NCI-H2107 treated with DMSO at 0.1 percent for 48 hours (cell line): ENCODE data around the gene WDR83.
A peak's percentile ranks its signal among the peaks of the same experiment; 100 is the strongest.
"Not testable (repeated sequence)": the region's sequence is repeated elsewhere in the genome, so short reads cannot be mapped to it uniquely, and the experiment has no call there.

Source experiments
- DNase-seq: peaks from one replicate; lab custom pipeline; 2025; ENCODE audit not compliant: unreplicated experiment; lab: John Stamatoyannopoulos, UW

WDR83 gene

DNA sequence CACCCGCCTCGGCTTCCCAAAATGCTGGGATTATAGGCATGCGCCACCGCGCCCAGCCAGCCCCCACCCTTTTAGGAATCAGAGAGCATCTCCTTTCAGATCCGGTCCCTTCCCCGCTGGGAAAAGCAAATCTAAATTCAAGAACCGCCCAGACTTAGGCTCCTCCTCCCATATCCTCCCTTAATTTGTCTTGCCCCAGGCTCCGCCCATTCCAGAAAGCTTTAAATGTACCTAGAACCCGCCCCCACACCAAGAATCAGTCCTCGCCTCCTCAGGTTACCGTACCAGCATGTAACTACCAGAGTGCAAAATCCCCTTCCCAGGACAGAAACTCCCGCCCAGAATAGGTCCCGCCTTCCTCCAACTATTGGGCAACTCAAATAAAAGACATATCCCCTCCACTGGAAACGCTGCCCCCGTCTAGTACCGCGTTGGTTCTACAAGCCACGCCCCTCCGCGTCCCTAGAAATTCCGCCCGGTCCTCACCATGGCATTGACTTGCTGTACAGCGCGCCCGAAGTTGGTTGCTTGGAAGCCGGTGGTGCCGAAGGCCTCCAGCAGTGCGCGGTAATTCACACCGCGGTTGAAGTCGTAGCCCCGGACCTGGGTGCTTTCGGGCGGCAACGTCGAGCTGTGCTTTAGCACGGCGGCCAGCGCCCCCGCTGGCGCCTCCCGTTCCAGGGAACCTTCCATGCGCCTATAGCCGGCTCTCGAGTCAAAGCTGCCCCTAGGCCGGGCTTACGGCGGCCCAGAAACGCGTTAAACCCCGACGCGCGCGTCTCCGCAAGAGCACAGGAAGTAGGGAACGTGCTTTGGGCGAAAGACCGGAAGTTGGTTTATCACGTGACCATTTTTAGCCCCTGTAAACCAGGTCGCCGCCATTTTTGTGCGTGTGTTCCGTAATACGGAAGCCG is 14.7 kb downstream of the WDR83 start, which contains the start of gene DHPS:
TSS of gene DHPS (minus strand) at position 807 of the 914 bp plus-strand sequence. CDS start at position 693, 114 bp downstream.
- peak; percentile 98 for DNase-seq

DNA sequence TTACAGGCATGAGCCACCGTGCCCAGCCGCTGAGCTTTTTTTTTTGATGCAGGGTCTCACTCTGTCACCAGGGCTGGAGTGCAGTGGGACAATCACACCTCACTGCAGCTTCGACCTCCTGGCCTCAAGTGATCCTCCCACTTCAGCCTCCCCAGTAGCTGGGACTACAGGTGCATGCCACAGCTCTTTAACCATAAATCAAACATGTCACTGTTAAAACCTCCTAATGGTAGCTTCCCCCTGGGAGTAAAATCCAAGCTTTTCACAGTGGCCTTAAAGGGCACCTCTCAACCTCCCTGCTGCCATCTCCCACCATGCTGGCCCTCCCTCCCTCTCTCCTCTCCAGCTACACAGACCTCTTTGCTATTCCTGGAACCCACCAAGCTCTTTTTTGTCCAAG is 19.2 kb downstream of the WDR83 start:
- DNase-seq, result no peak

DNA sequence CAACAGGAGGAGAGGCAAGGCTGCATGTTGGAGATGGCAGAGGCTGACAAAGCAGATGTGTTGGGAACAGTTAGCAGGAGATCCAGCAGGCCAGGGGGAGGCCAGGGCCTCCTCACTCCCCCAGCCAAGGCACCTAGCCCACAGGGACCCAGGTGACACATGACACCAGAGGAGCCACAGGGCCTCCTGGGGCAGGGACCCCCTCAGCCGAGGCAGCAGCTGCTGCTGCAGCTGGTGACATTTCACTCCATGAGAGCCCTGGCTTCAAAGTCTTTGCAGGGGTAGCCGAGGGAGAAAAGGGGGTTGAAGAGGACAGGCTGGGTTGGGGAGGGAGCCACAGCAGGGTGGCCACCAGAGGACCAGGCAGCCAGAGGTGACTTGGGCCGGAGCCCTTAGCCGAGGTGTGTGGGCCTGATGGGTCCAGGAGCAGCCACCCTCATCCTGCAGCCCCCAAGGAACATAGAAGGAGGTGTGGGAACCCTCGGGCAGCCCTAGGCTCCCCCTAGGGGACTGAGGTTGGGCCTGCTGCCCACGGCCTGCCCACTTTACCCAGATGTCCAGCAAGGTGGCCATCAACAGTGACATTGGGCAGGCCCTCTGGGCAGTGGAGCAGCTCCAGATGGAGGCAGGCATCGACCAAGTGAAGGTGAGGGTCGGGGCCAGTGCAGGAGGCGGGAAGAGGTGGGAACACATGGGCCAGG is 21.0 kb downstream of the WDR83 start, which contains the start of gene GNG14:
TSS of gene GNG14 (plus strand) at position 503 of the 701 bp plus-strand sequence. CDS start at position 554, 51 bp downstream.
- no peak for DNase-seq

DNA sequence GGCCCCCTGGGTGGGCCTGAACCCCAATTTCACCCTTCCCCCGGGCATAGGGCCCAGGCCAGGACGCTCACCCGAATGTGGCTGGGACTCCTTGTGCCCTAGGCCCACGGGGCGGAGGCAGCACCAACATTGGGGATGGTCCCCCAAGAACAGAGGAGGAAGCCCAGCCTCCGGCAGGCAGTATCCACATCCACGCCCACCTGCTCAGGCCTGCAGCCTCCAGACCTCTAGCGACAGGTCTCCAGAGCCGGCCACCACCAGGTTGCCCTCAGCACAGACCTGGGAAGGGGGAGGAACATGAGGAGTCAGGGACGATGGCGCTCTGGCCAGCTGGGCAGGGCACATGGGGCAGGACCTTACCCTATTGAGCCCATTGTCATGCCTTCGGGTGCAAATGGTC is 22.4 kb downstream of the WDR83 start:
- DNase-seq, result no peak

- DNase-seq, result no peak
These were observed 23.1 kb downstream of the WDR83 start for GRCh38 chr19:12689581-12690216.

GRCh38 chr19:12692960-12693359 is 26.4 kb downstream of the WDR83 start:
- DNase-seq, result no peak

DNA sequence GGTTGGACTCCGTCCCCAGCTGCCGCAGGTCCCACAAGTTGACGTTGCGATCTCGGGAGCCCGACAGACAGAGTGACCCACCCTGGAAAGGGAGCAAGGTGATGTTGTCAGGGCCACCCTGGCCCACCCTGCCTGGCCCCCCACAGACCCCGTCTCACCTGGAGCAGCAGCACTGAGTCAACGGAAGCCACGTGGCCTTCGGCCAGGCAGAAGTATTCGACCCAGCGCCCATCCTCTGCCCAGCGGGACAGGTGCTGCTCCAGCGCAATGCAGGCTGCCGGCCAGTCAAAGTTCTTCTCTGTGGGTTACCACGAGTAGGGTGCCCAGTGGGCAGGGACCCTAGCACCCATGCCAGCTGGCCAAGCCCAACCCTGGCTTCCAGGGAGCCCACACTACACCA is 28.0 kb downstream of the WDR83 start:
- no peak for DNase-seq

- DNase-seq, result no peak
These were observed 28.5 kb downstream of the WDR83 start for GRCh38 chr19:12695096-12695495.

- no peak for DNase-seq
These were observed 28.9 kb downstream of the WDR83 start for GRCh38 chr19:12695514-12695913.

DNA sequence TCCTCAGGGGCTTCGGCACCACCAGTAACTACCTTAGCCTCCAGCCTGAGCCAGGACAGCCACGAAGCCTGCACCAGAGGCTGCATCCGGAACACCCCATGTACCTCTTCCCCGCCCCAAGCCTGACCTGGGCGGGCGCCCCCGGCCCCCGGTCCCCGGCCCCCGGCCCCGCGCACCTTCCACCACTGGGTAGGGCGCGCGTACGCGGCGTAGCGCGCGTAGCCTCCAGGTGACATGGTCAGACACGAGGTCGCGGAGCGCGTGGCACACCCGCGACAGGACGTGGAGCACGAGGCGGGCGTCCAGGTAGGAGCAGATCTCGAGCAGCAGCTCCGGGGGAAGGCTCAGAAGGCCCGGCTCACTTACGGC is 29.4 kb downstream of the WDR83 start:
- DNase-seq, result no peak

DNA sequence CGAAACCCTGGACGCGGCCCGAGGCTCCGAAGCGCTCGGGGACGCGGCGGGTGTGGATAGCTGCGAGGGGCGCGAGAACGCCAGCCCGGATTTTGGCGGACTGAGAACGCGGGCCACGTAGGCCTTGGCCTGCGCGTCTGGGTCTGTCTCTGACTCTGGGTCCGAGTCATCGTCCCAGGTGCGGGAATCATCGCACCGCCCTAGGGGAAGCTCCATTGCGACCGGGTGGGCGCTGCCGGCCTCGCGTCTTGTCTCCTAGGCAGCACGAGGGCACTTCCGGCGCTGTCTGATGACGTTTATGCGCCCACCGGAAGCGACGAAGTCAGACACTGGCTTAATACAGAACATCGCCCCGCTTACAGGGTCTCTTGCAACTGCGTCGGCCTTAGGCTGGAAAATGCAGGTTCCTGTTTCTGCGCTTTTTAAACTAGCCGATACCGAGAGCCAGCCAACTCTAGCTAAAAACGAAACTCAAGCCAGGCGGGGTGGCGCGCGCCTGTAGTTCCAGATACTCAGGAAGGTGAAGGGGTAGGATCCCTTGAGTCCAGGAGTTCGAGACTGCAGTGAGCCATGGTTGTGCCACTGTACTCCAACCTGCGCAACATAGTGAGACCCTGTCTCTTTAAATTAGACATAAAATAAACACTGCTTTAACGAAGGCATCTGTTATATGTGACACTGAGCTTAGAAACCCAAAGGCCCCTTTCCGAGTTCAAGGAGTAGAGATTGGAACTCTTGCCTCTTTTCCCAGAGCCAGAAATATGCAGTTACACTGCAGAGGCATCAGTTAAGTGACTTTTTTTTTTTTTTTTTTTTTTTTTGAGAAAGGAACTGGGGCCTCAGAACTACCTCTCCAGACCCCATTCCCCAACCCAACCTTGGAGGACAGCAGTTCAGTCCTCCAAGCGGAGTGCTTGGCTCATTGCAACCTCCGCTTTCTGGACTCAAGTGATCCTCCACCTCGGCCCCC is 30.0 kb downstream of the WDR83 start, which contains the start of gene FBXW9:
TSS of gene FBXW9 (minus strand) at position 266 of the 970 bp plus-strand sequence. CDS start at position 216, 50 bp downstream.
- DNase-seq, result peak; percentile 43

DNA sequence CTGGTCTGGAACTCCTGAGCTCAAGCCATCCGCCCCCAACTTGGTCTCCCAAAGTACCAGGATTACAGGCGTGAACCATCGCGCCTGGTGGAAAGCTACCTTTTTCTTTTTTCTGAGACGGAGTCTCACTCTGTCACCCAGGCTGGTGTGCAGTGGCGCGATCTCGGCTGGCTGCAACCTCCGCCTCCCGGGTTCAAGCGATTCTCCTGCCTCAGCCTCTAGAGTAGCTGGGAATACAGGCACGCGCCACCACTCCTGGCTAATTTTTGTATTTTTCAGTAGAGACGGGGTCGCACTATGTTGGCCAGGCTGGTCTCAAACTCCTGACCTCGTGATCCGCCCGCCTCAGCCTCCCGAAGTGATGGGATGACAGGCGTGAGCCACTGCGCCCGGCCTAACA is 30.8 kb downstream of the WDR83 start:
- DNase-seq, result not testable (repeated sequence)

DNA sequence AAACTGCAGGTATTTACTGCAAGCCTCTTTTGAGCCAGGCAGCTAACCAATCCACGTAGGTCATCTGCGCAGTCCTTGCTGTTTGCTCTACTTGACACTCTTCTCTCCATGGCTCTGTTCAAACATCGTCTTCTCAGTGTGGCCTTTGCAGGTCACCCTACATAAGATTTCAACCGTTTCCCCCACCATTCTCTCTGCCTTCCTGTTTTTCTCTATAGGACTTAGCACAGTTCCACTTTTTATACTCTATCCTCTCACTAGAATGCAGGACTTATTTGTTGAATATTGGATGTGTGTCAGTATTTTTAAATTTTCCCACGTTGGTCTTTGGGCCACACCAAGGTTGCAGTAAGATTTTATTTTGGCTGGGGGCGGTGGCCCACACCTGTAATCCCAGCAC is 31.5 kb downstream of the WDR83 start:
- DNase-seq, result no peak

GRCh38 chr19:12701596-12702282 is 35.1 kb downstream of the WDR83 start:
- DNase-seq, result no peak

DNA sequence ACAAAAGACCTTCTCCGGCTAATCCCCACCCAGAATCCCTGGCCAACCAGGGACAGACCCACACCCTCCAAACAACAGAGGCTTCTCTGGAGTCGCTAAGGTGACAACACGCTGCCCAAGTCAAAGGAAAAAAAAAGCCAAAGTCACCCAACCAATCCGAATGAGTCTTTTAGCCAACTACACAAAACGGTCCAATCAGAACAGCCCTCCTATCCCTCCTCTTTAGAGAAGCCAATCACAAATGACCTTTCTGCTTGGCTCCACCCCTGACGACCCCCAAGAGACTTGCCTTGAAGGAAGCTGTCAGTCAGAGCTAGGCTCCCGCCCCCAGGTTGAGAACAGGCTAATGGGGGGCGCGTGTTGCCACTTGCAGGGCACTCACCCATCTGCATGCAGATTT is 36.4 kb downstream of the WDR83 start:
- DNase-seq, result no peak

GRCh38 chr19:12705169-12705568 is 38.6 kb downstream of the WDR83 start:
- no peak for DNase-seq

GRCh38 chr19:12705654-12706331 is 39.2 kb downstream of the WDR83 start:
- no peak for DNase-seq

DNA sequence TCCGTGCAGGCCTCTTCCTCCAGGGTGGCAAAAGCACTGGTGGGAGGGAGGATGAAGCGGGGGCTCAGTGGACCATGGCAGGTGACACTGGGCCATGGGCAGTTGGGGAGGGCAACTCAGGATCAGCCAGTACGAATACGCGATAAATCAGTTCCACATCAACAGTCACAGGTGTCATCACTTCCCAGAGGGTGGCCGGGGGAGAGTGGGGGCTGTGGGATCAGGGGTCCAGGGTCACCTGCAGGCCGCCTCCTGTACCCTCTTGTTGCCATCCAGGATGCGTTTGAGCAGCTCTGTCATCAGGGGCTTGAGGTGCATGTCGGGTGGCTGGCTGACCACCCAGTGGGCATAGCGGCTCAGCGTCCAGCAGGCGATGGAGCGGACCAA is 39.7 kb downstream of the WDR83 start:
- no peak for DNase-seq

DNA sequence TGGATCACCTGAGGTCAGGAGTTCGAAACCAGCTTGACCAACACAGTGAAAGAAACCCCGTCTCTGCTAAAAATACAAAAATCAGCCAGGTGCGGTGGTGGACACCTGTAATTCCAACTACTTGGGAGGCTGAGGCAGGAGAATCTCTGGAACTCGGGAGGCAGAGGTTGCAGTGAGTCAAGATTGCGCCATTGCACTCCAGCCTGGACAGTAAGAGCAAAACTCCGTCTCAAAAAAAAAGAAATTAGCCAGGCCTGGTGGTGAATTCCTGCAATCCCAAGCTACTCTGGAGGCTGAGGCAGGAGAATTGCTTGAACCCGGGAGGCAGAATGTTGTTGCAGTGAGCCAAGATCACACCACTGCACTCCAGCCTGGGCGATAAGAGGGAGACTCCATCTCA is 42.0 kb downstream of the WDR83 start:
- DNase-seq, result no peak
